SK-N-SH (cell line): Measurements from ENCODE around the gene SLC25A47. TPM values are rescaled to one million over a fixed set of nuclear protein-coding genes. Genes with fewer than 3 reads are reported as not detected.

ENCODE experiments used
- CTCF ChIA-PET: fragments of 300-600, 350-600 bp; formaldehyde crosslinking; extraction: SDS; loops from one replicate; lab custom pipeline; 2021; lab: Yijun Ruan, JAX
- POLR2A ChIA-PET: fragments of 350-600 bp; sonication (Branson Sonifier 250); formaldehyde crosslinking; extraction: SDS; loops from one replicate; lab custom pipeline; 2020; ENCODE audit warnings: antibody characterized with exemption, inconsistent platforms; lab: Yijun Ruan, JAX
- DNase-seq: peaks from one replicate; pipeline ENCODE4 v3.0.0; 2012
- H2AFZ ChIP-seq: fragments of 200-600 bp; sonication (generic); 2 replicates; pipeline ENCODE4 v1.8.1; 2016; ENCODE audit warnings: antibody characterized with exemption, mild to moderate bottlenecking, low read depth
- H3F3A ChIP-seq: fragments of 200-600 bp; sonication (generic); replicated peaks from 2 replicates; pipeline ENCODE3; 2016; ENCODE audit warnings: antibody characterized with exemption, mild to moderate bottlenecking; ENCODE audit not compliant: insufficient read depth
- H3K27ac ChIP-seq, 2 experiments: fragments of 200-500 bp in 1 of 2; fragments of 200-600 bp in 1 of 2; sonication (Bioruptor generic) in 1 of 2; sonication (generic), shearing (Covaris generic) in 1 of 2; 2 replicates each; pipeline versions ENCODE4 v1.5.1 to v1.6.1; 2014 to 2016; ENCODE audit warnings: low read depth in 2 of 2, inconsistent platforms in 1 of 2, low read length in 1 of 2, mild to moderate bottlenecking in 1 of 2, mixed read lengths in 1 of 2
- H3K27me3 ChIP-seq: fragments of 200-600 bp; sonication (generic), shearing (Covaris generic); 2 replicates; pipeline ENCODE4 v1.6.1; 2016; ENCODE audit warnings: mixed run types; ENCODE audit not compliant: insufficient read depth
- H3K36me3 ChIP-seq, 2 experiments: fragments of 200-500 bp in 1 of 2; fragments of 200-600 bp in 1 of 2; sonication (Bioruptor generic) in 1 of 2; sonication (generic) in 1 of 2; replicated peaks in 1 of 2; 2 replicates each; pipeline versions ENCODE3 to v1.5.1; 2014 to 2016; ENCODE audit warnings: low read length in 1 of 2, mild to moderate bottlenecking in 1 of 2; ENCODE audit not compliant: insufficient read depth in 2 of 2, control insufficient read depth in 1 of 2
- H3K4me1 ChIP-seq, 2 experiments: fragments of 200-500 bp in 1 of 2; fragments of 200-600 bp in 1 of 2; sonication (Bioruptor generic) in 1 of 2; sonication (generic), shearing (Covaris generic) in 1 of 2; 2 replicates each; pipeline versions ENCODE4 v1.5.1 to v1.6.1; 2014 to 2016; ENCODE audit warnings: low read depth in 1 of 2, low read length in 1 of 2, mixed run types in 1 of 2; ENCODE audit not compliant: insufficient read depth in 2 of 2, control insufficient read depth in 1 of 2
- H3K4me2 ChIP-seq: fragments of 200-600 bp; sonication (generic), shearing (Covaris generic); 2 replicates; pipeline ENCODE4 v1.6.1; 2017; ENCODE audit warnings: mixed run types
- H3K4me3 ChIP-seq, 2 experiments: fragments of 200-500 bp in 1 of 2; fragments of 200-600 bp in 1 of 2; sonication (Bioruptor generic) in 1 of 2; sonication (generic), shearing (Covaris generic) in 1 of 2; 2 replicates each; pipeline versions ENCODE4 v1.5.1 to v1.8.1; 2014 to 2016; ENCODE audit warnings: low read depth in 2 of 2, inconsistent platforms in 1 of 2, low read length in 1 of 2, mild to moderate bottlenecking in 1 of 2, mixed read lengths in 1 of 2, moderate library complexity in 1 of 2
- H3K79me2 ChIP-seq: fragments of 200-600 bp; sonication (generic); 2 replicates; pipeline ENCODE4 v1.8.1; 2017; ENCODE audit warnings: mild to moderate bottlenecking; ENCODE audit not compliant: insufficient read depth
- H3K9ac ChIP-seq: fragments of 200-600 bp; sonication (generic); 2 replicates; pipeline ENCODE4 v1.6.1; 2017; ENCODE audit warnings: mixed run types
- H3K9me2 ChIP-seq: fragments of 200-600 bp; sonication (generic); 2 replicates; pipeline ENCODE4 v1.6.1; 2017; ENCODE audit warnings: mixed run types
- H3K9me3 ChIP-seq: fragments of 200-600 bp; sonication (generic); 2 replicates; pipeline ENCODE4 v1.6.1; 2017; ENCODE audit warnings: mixed run types, mild to moderate bottlenecking, moderate library complexity
- H4K20me1 ChIP-seq: fragments of 200-600 bp; sonication (generic); 2 replicates; pipeline ENCODE4 v1.6.1; 2017; ENCODE audit warnings: mild to moderate bottlenecking, mixed run types; ENCODE audit not compliant: insufficient read depth
- EZH2phosphoT487 ChIP-seq: fragments of 200-600 bp; sonication (generic); IDR thresholded peaks from 2 replicates; pipeline ENCODE4 v1.6.1; 2017; ENCODE audit warnings: low read depth, mixed run types, mild to moderate bottlenecking, antibody characterized with exemption, moderate library complexity, borderline replicate concordance
- FOXM1 ChIP-seq: IDR thresholded peaks from 2 replicates; pipeline ENCODE4 v1.4.0; 2012; ENCODE audit warnings: low read depth, mild to moderate bottlenecking
- GATA2 ChIP-seq: sonication (generic); formaldehyde crosslinking; IDR thresholded peaks from 2 replicates; pipeline ENCODE4 v1.5.0; 2020; ENCODE audit warnings: mild to moderate bottlenecking, missing genetic modification reagents
- POLR2AphosphoS5 ChIP-seq: IDR thresholded peaks from 2 replicates; pipeline ENCODE4 v1.6.1; 2012; ENCODE audit warnings: low read depth, low read length
- RAD21 ChIP-seq: IDR thresholded peaks from 2 replicates; pipeline ENCODE4 v1.6.1; 2012; ENCODE audit warnings: mild to moderate bottlenecking, low read length
- RCOR1 ChIP-seq: fragments of 150-350 bp; IDR thresholded peaks from 2 replicates; pipeline ENCODE4 v1.6.1; 2017; ENCODE audit warnings: antibody characterized with exemption, low read length
- WGBS: methylation state at CpG from one replicate; pipeline ENCODE4 v1.1.6; 2017; ENCODE audit warnings: low lambda C conversion rate; 5-methylcytosine and 5-hydroxymethylcytosine counted together
- polyA plus RNA-seq, 3 experiments: library from polyadenylated mRNA; depleted of rRNA; stranded (reverse); fragments of >200 nt; gene quantifications; 2 replicates each; pipeline ENCODE4 v1.2.3, GENCODE V29; 2012
- TF ChIP-seq, protein P1 (sequence below): fragments of 200-600 bp; sonication (generic); IDR thresholded peaks from 2 replicates; pipeline ENCODE4 v1.6.1; 2017; ENCODE audit warnings: antibody characterized with exemption, mild to moderate bottlenecking, moderate library complexity
- TF ChIP-seq, protein P2 (sequence below): IDR thresholded peaks from 2 replicates; pipeline ENCODE4 v1.4.0; 2012; ENCODE audit warnings: low read depth, borderline replicate concordance
- TF ChIP-seq, protein P3 (sequence below): IDR thresholded peaks from 2 replicates; pipeline ENCODE4 v1.4.0; 2012; ENCODE audit warnings: low read depth, borderline replicate concordance
- TF ChIP-seq, protein P4 (sequence below): fragments of 150-350 bp; IDR thresholded peaks from 2 replicates; pipeline ENCODE4 v1.6.1; 2017; ENCODE audit warnings: antibody characterized with exemption, low read length, low read depth, borderline replicate concordance
- TF ChIP-seq, protein P5 (sequence below): IDR thresholded peaks from 2 replicates; pipeline ENCODE4 v1.6.1; 2012; ENCODE audit warnings: mild to moderate bottlenecking, low read depth, low read length, moderate library complexity
- TF ChIP-seq, protein P6 (sequence below): IDR thresholded peaks from 2 replicates; pipeline ENCODE4; 2012

SLC25A47 gene
- polyA plus RNA-seq, 1 of the 3 experiments (the other 2 are of a cell fraction), result not detected

DNA sequence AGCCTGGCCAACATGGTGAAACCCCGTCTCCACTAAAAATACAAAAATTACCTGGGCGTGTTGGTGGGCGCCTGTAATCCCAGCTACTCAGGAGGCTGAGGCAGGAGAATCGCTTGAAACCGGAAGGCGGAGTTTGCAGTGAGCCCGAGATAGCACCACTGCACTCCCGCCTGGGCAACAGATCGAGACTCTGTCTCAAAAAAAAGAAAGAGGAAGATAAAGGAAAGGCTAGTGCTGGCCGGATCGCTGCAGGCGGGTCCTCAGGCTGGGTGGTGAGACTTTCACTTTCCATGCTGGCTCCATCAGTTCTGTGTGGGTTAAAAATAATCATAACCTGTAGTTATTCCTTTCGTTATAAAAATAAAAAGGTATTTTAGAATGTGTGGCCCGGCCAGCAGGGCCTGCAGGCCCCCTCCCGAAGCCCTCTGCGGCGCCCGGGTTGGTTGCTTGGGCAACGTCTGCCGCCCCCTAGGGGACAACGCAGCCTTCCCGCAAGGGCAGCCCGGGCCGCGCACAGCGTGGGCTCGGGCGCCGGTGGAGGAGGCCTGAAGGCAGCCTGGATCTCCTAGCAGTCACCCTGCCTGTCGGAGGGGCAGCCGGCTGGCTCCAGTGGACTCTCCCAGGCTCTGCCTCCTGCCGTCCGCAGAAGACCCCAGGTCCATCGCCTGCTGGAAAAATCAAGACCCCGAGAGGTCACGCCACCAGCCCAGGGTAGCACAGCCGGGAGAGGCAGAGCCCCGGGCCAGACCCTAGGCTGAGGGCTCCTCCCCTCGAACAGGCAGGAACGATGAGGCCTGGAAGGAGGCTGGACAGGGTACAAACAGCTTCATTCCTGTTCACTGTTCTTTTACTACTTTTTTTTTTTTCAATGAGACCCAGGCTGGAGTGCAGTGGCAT is 5.0 kb upstream of the SLC25A47 start:
- H3K4me3 ChIP-seq, result no peak overlapping the region
- H3K27me3 ChIP-seq, result no peaks in the 10 kb centered on the region
- ChIA-PET CTCF (no interaction called here), POLR2A (interaction anchor here (0.6 kb wide), 1 partner anchor 44 kb away, joined by 3 read pairs; no protein-coding TSS in a partner anchor)
- H3K79me2 ChIP-seq, result no peaks in the 10 kb centered on the region
- H3F3A ChIP-seq, result no peaks in the 10 kb centered on the region
- H3K4me1 ChIP-seq, result peaks cover 0 to under 1% of the 10 kb centered on the region in 2 experiments; a peak in 1 of 4 replicates
- WGBS, result 82% methylated on average over 38 of the region's 40 CpGs
- H3K9me3 ChIP-seq, result no peaks in the 10 kb centered on the region
- peak; percentile 61 for DNase-seq
- no peaks in the 10 kb centered on the region for H3K36me3 ChIP-seq
- no peak overlapping the region for H3K27ac ChIP-seq
- no peak overlapping the region for H2AFZ ChIP-seq
- no peaks in the 10 kb centered on the region for H3K9me2 ChIP-seq
- H3K9ac ChIP-seq, result no peak overlapping the region
- H3K4me2 ChIP-seq, result no peak overlapping the region
- TF ChIP-seq, protein P1, sequence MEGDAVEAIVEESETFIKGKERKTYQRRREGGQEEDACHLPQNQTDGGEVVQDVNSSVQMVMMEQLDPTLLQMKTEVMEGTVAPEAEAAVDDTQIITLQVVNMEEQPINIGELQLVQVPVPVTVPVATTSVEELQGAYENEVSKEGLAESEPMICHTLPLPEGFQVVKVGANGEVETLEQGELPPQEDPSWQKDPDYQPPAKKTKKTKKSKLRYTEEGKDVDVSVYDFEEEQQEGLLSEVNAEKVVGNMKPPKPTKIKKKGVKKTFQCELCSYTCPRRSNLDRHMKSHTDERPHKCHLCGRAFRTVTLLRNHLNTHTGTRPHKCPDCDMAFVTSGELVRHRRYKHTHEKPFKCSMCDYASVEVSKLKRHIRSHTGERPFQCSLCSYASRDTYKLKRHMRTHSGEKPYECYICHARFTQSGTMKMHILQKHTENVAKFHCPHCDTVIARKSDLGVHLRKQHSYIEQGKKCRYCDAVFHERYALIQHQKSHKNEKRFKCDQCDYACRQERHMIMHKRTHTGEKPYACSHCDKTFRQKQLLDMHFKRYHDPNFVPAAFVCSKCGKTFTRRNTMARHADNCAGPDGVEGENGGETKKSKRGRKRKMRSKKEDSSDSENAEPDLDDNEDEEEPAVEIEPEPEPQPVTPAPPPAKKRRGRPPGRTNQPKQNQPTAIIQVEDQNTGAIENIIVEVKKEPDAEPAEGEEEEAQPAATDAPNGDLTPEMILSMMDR, result peak; percentile 39
- TF ChIP-seq, protein P2, sequence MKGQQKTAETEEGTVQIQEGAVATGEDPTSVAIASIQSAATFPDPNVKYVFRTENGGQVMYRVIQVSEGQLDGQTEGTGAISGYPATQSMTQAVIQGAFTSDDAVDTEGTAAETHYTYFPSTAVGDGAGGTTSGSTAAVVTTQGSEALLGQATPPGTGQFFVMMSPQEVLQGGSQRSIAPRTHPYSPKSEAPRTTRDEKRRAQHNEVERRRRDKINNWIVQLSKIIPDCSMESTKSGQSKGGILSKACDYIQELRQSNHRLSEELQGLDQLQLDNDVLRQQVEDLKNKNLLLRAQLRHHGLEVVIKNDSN, result no peak
- no peaks in the 10 kb centered on the region for H4K20me1 ChIP-seq

DNA sequence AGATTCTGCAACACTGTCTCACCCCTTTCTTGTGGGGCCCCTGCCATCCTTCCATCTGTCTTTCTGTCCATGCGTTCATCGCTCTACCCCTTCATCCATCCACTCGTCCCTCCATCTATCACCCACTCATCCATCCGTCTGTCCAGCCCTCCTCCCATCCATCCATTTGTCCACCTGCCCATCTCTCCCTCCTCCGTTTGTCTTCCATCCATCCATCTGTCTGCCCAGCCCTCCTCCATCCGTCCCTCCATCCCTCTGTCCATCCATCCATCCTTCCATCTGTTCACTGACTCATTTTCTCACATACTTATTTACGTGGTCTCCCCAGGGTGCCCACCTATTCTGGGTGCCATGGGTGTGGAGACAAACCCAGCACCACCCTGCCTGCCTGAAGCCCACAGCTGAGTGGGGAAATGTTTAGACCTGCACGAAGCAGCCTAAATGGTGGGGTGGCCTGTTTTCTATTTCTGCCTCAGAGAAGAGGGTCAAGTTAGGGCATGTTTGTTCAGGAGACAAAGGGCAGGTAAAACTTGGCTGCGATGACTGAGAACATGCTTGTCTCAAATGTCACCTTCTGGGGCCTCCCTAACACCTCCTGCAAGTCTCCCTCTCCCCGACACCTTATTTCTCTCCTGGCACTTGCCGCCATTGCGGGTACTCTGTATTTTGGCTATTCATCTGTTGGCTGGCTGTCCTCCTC is 2.8 kb upstream of the SLC25A47 start:
- 83% methylated on average over 12 of the region's 12 CpGs for WGBS
- ChIA-PET CTCF (no interaction called here), POLR2A (no interaction called here)
- H3K9me3 ChIP-seq, result no peaks in the 10 kb centered on the region
- no peaks in the 10 kb centered on the region for H3K9me2 ChIP-seq
- H3K4me3 ChIP-seq, result no peak overlapping the region
- no peaks in the 10 kb centered on the region for H3K79me2 ChIP-seq
- no peak overlapping the region for H2AFZ ChIP-seq
- no peaks in the 10 kb centered on the region; a peak in 1 of 4 replicates for H3K4me1 ChIP-seq
- no peaks in the 10 kb centered on the region for H4K20me1 ChIP-seq
- no peak overlapping the region for H3K27ac ChIP-seq
- no peaks in the 10 kb centered on the region for H3K27me3 ChIP-seq
- H3K9ac ChIP-seq, result no peak overlapping the region
- H3K36me3 ChIP-seq, result no peaks in the 10 kb centered on the region
- H3K4me2 ChIP-seq, result no peak overlapping the region
- H3F3A ChIP-seq, result no peaks in the 10 kb centered on the region
- DNase-seq, result no peak
- no peak for TF ChIP-seq FOXM1
- TF ChIP-seq RCOR1, result no peak
- TF ChIP-seq GATA2, result no peak
- TF ChIP-seq, protein P3, sequence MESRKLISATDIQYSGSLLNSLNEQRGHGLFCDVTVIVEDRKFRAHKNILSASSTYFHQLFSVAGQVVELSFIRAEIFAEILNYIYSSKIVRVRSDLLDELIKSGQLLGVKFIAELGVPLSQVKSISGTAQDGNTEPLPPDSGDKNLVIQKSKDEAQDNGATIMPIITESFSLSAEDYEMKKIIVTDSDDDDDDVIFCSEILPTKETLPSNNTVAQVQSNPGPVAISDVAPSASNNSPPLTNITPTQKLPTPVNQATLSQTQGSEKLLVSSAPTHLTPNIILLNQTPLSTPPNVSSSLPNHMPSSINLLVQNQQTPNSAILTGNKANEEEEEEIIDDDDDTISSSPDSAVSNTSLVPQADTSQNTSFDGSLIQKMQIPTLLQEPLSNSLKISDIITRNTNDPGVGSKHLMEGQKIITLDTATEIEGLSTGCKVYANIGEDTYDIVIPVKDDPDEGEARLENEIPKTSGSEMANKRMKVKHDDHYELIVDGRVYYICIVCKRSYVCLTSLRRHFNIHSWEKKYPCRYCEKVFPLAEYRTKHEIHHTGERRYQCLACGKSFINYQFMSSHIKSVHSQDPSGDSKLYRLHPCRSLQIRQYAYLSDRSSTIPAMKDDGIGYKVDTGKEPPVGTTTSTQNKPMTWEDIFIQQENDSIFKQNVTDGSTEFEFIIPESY, result no peak
- TF ChIP-seq, protein P4, sequence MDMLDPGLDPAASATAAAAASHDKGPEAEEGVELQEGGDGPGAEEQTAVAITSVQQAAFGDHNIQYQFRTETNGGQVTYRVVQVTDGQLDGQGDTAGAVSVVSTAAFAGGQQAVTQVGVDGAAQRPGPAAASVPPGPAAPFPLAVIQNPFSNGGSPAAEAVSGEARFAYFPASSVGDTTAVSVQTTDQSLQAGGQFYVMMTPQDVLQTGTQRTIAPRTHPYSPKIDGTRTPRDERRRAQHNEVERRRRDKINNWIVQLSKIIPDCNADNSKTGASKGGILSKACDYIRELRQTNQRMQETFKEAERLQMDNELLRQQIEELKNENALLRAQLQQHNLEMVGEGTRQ, result no peak
- TF ChIP-seq, protein P5, sequence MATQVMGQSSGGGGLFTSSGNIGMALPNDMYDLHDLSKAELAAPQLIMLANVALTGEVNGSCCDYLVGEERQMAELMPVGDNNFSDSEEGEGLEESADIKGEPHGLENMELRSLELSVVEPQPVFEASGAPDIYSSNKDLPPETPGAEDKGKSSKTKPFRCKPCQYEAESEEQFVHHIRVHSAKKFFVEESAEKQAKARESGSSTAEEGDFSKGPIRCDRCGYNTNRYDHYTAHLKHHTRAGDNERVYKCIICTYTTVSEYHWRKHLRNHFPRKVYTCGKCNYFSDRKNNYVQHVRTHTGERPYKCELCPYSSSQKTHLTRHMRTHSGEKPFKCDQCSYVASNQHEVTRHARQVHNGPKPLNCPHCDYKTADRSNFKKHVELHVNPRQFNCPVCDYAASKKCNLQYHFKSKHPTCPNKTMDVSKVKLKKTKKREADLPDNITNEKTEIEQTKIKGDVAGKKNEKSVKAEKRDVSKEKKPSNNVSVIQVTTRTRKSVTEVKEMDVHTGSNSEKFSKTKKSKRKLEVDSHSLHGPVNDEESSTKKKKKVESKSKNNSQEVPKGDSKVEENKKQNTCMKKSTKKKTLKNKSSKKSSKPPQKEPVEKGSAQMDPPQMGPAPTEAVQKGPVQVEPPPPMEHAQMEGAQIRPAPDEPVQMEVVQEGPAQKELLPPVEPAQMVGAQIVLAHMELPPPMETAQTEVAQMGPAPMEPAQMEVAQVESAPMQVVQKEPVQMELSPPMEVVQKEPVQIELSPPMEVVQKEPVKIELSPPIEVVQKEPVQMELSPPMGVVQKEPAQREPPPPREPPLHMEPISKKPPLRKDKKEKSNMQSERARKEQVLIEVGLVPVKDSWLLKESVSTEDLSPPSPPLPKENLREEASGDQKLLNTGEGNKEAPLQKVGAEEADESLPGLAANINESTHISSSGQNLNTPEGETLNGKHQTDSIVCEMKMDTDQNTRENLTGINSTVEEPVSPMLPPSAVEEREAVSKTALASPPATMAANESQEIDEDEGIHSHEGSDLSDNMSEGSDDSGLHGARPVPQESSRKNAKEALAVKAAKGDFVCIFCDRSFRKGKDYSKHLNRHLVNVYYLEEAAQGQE, result no peak
- no peak for TF ChIP-seq RAD21
- no peak for TF ChIP-seq EZH2phosphoT487
- TF ChIP-seq, protein P6, sequence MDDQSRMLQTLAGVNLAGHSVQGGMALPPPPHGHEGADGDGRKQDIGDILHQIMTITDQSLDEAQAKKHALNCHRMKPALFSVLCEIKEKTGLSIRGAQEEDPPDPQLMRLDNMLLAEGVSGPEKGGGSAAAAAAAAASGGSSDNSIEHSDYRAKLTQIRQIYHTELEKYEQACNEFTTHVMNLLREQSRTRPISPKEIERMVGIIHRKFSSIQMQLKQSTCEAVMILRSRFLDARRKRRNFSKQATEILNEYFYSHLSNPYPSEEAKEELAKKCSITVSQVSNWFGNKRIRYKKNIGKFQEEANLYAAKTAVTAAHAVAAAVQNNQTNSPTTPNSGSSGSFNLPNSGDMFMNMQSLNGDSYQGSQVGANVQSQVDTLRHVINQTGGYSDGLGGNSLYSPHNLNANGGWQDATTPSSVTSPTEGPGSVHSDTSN, result no peak
- TF ChIP-seq POLR2AphosphoS5, result no peak
